ENCODE data around the gene MTOR.

Gene MTOR
- long read RNA-seq, full-length matches to known transcripts = 3 of 35 reads
- long read RNA-seq, partial matches to known transcripts = 30 of 35 reads
- long read RNA-seq, other reads (novel, unspliced or antisense) = 2 of 35 reads

- peak; percentile 54 for TF ChIP-seq REST (IDR thresholded peaks at IDR 0.05; ENCODE audit: insufficient replicate concordance, low read depth)
- TF ChIP-seq GABPA (IDR thresholded peaks at IDR 0.05; ENCODE audit: low read depth) = peak; percentile 100
- TF ChIP-seq POLR2AphosphoS5 (IDR thresholded peaks at IDR 0.05; ENCODE audit: low read depth) = peak; percentile 45; the same call in 1 of the 2 replicates
- no peak for TF ChIP-seq CTCF (IDR thresholded peaks at IDR 0.05; ENCODE audit: insufficient read depth, low read length)
- peak; percentile 11; the same call in 1 of the 2 replicates for TF ChIP-seq SPI1 (IDR thresholded peaks at IDR 0.05; ENCODE audit: borderline replicate concordance, low read depth)
- H3K4me3 ChIP-seq (replicated peaks; ENCODE audit: insufficient read depth, low read length) = peak within 1 kb of the TSS; percentile 99
- no peaks in the 10 kb centered on the region for H3K27me3 ChIP-seq (ENCODE audit: insufficient read depth, poor library complexity, severe bottlenecking)
- H3K27ac ChIP-seq (replicated peaks) = peak within 1 kb of the TSS; percentile 70
- DNase-seq (ENCODE audit: low read depth in 1 of 2, low spot score in 1 of 2) = peak; percentile 99 to 100
These were observed at the start of gene MTOR for GRCh38 chr1:11262171-11263049. MTOR (minus strand) TSS chr1:11262551; CDS start chr1:11259409, 3,142 bp downstream.

- H3K27me3 ChIP-seq (ENCODE audit: insufficient read depth, poor library complexity, severe bottlenecking) = peaks cover 7% of the 10 kb centered on the region
- DNase-seq (ENCODE audit: low read depth in 1 of 2, low spot score in 1 of 2) = no peak
- TF ChIP-seq REST (IDR thresholded peaks at IDR 0.05; ENCODE audit: insufficient replicate concordance, low read depth) = no peak
- no peak for TF ChIP-seq GABPA (IDR thresholded peaks at IDR 0.05; ENCODE audit: low read depth)
- TF ChIP-seq CTCF (IDR thresholded peaks at IDR 0.05; ENCODE audit: insufficient read depth, low read length) = no peak
- TF ChIP-seq POLR2AphosphoS5 (IDR thresholded peaks at IDR 0.05; ENCODE audit: low read depth) = no peak
- TF ChIP-seq SPI1 (IDR thresholded peaks at IDR 0.05; ENCODE audit: borderline replicate concordance, low read depth) = no peak
- H3K4me3 ChIP-seq (replicated peaks; ENCODE audit: insufficient read depth, low read length) = no peak overlapping the region
- no peak overlapping the region for H3K27ac ChIP-seq (replicated peaks)
These were observed 47.0 kb upstream of the MTOR start for GRCh38 chr1:11309385-11309784.

GRCh38 chr1:11308699-11309224, 46.4 kb upstream of the MTOR start:
- H3K27ac ChIP-seq (replicated peaks) = no peak overlapping the region

More at GRCh38 chr1:11308699-11309224, 46.4 kb upstream of the MTOR start:
- H3K27me3 ChIP-seq (ENCODE audit: insufficient read depth, poor library complexity, severe bottlenecking) = peaks cover 7% of the 10 kb centered on the region
- no peak for DNase-seq (ENCODE audit: low read depth in 1 of 2, low spot score in 1 of 2)
- H3K4me3 ChIP-seq (replicated peaks; ENCODE audit: insufficient read depth, low read length) = no peak overlapping the region
- TF ChIP-seq CTCF (IDR thresholded peaks at IDR 0.05; ENCODE audit: insufficient read depth, low read length) (no peak), SPI1 (IDR thresholded peaks at IDR 0.05; ENCODE audit: borderline replicate concordance, low read depth) (no peak)
